ENCODE measurements around the gene CDKN1B.
A peak's percentile ranks its signal among the peaks of the same experiment; 100 is the strongest.

CDKN1B gene

GRCh38 chr12:12691549-12691948, 25.6 kb upstream of the CDKN1B start:
- DNase-seq = no peak
- TF ChIP-seq CTCF (IDR thresholded peaks at IDR 0.05; ENCODE audit: low read depth, low read length, missing control alignments) = no peak
- Histone ChIP-seq H3K36me3 (replicated peaks) (no peaks in the 10 kb centered on the region), H3K27ac (no peak overlapping the region), H3K27me3 (replicated peaks) (no peaks in the 10 kb centered on the region), H3K4me3 (ENCODE audit: low read depth, low read length) (no peak overlapping the region)
- in situ Hi-C loops (cut with HindIII; ENCODE audit: low pct_ligation_motif_present, low sequenced_read_pairs) = no loop called here

GRCh38 chr12:12693111-12693671, 24.0 kb upstream of the CDKN1B start:
- in situ Hi-C loops (cut with HindIII; ENCODE audit: low pct_ligation_motif_present, low sequenced_read_pairs) = no loop called here
- H3K36me3 ChIP-seq (replicated peaks) = no peaks in the 10 kb centered on the region
- H3K27ac ChIP-seq = no peak overlapping the region
- no peak overlapping the region for H3K4me3 ChIP-seq (ENCODE audit: low read depth, low read length)
- DNase-seq = no peak
- TF ChIP-seq CTCF (IDR thresholded peaks at IDR 0.05; ENCODE audit: low read depth, low read length, missing control alignments) = no peak
- H3K27me3 ChIP-seq (replicated peaks) = no peaks in the 10 kb centered on the region

GRCh38 chr12:12696562-12697383, 20.4 kb upstream of the CDKN1B start:
- DNase-seq = peak; percentile 84
- in situ Hi-C loops (cut with HindIII; ENCODE audit: low pct_ligation_motif_present, low sequenced_read_pairs) = no loop called here
- Histone ChIP-seq H3K27ac (peak overlapping the region; percentile 98), H3K36me3 (replicated peaks) (no peaks in the 10 kb centered on the region), H3K4me3 (ENCODE audit: low read depth, low read length) (peak overlapping the region; percentile 67), H3K27me3 (replicated peaks) (no peaks in the 10 kb centered on the region)
- TF ChIP-seq CTCF (IDR thresholded peaks at IDR 0.05; ENCODE audit: low read depth, low read length, missing control alignments) = no peak

GRCh38 chr12:12699345-12699744, 17.8 kb upstream of the CDKN1B start:
- DNase-seq = no peak
- in situ Hi-C loops (cut with HindIII; ENCODE audit: low pct_ligation_motif_present, low sequenced_read_pairs) = no loop called here
- no peaks in the 10 kb centered on the region for H3K27me3 ChIP-seq (replicated peaks)
- no peak for TF ChIP-seq CTCF (IDR thresholded peaks at IDR 0.05; ENCODE audit: low read depth, low read length, missing control alignments)
- no peak overlapping the region for H3K27ac ChIP-seq
- no peaks in the 10 kb centered on the region for H3K36me3 ChIP-seq (replicated peaks)
- no peak overlapping the region for H3K4me3 ChIP-seq (ENCODE audit: low read depth, low read length)

- no peak overlapping the region for H3K27ac ChIP-seq
- no peak for TF ChIP-seq CTCF (IDR thresholded peaks at IDR 0.05; ENCODE audit: low read depth, low read length, missing control alignments)
- in situ Hi-C loops (cut with HindIII; ENCODE audit: low pct_ligation_motif_present, low sequenced_read_pairs) = no loop called here
- no peak overlapping the region for H3K4me3 ChIP-seq (ENCODE audit: low read depth, low read length)
- no peak for DNase-seq
- no peaks in the 10 kb centered on the region for H3K27me3 ChIP-seq (replicated peaks)
- H3K36me3 ChIP-seq (replicated peaks) = no peaks in the 10 kb centered on the region
Measured at GRCh38 chr12:12700254-12700653, 16.9 kb upstream of the CDKN1B start.

Data from brain microvascular endothelial cell (primary cell).